Cardiac septum (tissue), 1 donor: Measurements from ENCODE around the gene C8G. TPM values are rescaled to one million over a fixed set of nuclear protein-coding genes. Genes with fewer than 3 reads are reported as not detected.
A peak's percentile ranks its signal among the peaks of the same experiment; 100 is the strongest.

Source experiments
- DNase-seq: peaks from one replicate; pipeline ENCODE4 v3.0.0-alpha.2; 2020; ENCODE audit warnings: low spot score
- intact Hi-C: fragments of 100-400 bp; cut with DNase I; formaldehyde crosslinking; loops from one replicate; pipeline ENCODE4 v1.14.0; 2022
- total RNA-seq: library from RNA; stranded (reverse); fragmentation: NEBNext Ultra II Directional; extraction: Animal tissue kit (Norgen Biotek cat#: 25700); gene quantifications from one replicate; pipeline ENCODE4 v1.2.1, GENCODE V29; 2021
- donor health status: DM: no; HTN: no; CAD: no.

The C8G gene
- total RNA-seq, 1 donor from 2014 or later = 3.4 TPM

DNA sequence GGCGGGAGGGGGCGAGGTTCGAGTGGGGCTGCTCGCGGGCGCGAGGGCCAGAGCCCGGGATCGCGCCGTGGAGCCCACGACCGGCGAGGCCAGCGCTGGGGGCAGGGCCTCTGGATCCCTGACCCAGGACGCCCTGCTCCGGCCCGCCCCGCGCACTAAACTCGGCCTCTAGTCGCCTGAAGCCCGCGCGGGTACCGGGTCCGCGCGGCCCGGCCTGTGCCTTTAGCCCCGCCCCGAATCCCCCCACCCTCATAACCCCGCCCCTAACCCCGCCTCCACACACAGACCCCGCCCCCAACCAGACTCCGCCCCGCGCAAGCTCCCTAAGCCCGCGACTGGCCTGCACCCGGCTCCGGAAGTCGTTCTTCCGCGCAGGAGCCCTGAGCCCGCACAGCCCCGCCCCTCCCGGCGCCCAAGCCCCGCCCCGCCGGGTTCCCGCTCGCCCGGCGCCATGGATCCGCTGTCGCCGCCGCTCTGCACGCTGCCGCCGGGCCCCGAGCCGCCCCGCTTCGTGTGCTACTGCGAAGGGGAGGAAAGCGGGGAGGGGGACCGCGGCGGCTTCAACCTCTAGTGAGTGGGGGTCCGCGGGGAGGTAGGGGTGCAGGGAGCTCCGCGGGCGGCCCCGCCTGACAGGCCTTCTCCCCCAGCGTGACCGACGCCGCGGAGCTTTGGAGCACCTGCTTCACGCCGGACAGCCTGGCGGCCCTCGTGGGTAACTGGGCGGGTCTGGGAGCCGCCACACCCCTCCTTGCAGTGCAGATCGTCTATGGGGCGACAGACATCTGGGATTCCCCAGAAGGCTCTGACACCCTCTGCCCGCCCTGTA is 47.2 kb downstream of the C8G start, which contains the start of gene PAXX:
Gene PAXX (plus strand): TSS at position 430 of the 826 bp plus-strand sequence. CDS start 22 bp downstream, at position 452.
- intact Hi-C loops = loop anchor here (2.0 kb wide), 1 partner anchor 15 kb away; the partner anchor contains the start of gene PTGDS
- peak; percentile 98 for DNase-seq

DNA sequence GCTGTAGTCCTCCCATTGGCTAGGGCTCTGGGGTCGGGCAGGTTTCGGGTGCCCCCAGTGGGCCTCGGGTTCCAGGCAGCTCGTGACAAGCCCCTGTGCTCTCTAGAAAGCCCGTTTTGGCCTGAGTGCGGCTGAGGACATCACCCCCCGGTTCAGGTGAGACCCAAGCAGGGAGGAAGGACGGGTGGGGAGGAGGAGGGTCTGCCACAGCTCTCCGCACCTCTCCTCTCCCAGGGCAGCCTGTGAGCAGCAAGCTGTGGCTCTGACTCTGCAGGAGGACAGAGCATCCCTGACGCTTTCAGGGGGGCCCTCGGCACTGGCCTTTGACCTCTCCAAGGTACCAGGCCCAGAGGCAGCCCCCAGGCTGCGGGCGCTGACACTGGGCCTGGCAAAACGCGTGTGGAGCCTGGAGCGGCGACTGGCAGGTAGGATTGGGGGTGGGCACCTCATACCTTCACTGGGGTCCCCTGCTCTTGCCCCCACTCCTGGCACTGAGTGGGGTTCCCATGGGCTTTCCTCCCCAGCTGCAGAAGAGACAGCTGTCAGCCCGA is 47.9 kb downstream of the C8G start:
- intact Hi-C loops = loop anchor here (2.0 kb wide), 1 partner anchor 16 kb away; the partner anchor contains the start of gene PTGDS
- DNase-seq = no peak

DNA sequence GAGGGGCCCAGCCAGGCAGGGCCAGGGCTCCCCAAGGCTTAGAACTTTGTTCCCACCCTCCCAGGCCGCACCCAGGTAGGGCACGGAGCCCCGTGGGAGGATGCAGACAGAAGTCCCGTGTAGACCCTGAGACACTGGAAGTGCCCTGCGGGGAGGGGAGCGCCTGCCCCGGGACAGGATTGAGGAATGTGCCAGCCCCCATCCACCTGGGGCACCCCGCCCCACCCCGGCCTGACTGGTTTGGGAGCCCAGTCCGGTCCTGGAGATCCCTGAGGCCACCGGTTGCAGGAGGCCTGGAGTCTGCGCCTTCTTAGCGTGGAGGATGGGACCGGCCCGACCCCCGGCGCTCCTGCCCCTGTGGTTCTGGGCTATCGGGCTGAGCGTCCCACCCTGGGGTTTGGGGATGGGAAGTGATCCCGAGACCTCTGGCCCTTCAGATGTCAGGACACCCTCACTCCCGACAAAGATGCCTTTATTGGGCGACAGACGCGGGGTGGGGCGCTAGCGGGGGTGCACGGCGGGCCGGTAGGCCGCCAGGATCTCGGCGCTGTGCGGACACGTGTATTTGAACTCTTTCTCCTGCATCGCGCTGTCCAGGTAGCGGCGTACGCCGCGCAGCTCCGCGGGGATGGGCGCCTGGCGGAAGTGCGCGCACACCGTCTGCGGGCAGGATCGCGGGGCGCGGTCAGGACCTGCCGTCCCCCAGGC is 49.3 kb downstream of the C8G start:
- intact Hi-C loops = no loop called here
- DNase-seq = no peak

DNA sequence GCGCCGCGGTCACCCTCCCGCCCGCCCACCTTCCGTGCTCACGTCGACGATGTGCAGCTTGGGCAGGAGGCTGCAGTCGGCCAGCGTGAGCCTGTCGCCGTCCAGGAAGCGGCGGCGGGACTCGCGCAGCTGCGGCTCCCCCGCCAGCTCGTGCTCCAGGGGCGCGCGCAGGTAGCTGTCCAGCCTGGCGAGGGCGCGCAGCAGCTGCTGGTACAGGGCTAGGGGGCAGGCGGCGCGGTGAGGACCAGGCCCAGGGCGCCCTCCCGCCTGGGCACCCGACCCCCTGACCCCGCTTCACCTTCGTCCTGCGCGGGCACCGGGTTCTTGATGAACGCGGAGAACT is 49.8 kb downstream of the C8G start:
- intact Hi-C loops = no loop called here
- DNase-seq = no peak

DNA sequence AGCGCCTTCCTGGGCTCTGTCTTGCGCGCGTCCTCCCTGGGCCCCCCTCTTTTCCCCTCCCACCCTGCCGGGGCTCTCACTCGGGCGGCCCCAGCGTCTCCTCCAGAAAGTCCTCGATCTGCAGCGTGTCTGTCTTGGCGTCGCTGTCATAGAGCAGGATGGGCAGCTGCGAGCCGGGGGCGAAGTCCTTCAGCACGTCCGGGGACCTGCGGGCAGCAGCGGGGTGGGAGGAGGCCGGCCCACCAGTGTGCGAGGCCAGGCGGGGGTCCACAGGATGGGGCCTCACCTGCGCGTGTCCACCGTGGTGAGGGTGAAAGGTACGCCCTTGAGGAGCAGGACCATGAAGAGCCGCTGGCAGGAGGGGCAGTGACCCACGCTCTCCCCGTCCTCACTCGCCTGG is 50.3 kb downstream of the C8G start:
- DNase-seq = no peak
- intact Hi-C loops = no loop called here

DNA sequence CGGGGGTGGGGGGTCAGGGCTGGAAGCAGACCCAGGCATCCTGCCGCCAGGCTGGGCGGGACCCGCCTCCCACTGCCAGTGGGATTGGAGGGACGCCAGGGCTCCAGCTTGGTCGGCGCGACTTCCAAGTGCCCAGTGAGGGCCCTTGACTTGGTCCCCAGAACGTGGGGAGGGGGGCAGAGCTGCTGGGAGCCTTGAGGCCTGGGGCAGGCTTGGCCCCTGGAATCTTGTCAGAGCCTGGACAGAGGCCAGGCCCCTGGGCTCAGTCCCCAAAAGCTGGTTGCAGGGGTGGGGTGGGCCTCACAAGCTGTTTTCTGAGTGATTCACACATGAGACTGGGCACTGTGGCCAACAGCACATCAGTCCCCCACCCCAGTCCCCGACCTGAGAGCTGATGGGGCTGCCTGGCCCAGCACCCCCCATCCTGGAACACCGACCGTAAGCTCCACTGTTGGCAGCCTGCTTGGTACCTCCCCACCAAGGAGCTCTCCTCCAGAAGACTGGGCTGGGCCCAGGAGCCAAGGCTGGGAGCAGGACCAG is 50.8 kb downstream of the C8G start:
- DNase-seq = no peak
- intact Hi-C loops = no loop called here

Other genes with a start within 250 kb of the C8G start
- 28.3 TPM for gene DIPK1B, start 232.7 kb upstream of the C8G start, total RNA-seq
- gene LCN10, start 202.3 kb upstream of the C8G start, total RNA-seq = 3.3 TPM
- gene LCN6, start 196.7 kb upstream of the C8G start, total RNA-seq = 4.5 TPM
- not detected for gene LCN8, start 187.0 kb upstream of the C8G start, total RNA-seq
- not detected for gene LCN15, start 180.7 kb upstream of the C8G start, total RNA-seq
- gene TMEM141, start 153.9 kb upstream of the C8G start, total RNA-seq = 62.5 TPM
- 1.6 TPM for gene CCDC183, start 148.9 kb upstream of the C8G start, total RNA-seq
- 66.4 TPM for gene RABL6, start 137.3 kb upstream of the C8G start, total RNA-seq
- gene AJM1, start 102.8 kb upstream of the C8G start, total RNA-seq = 8.6 TPM
- 296 TPM for gene PHPT1, start 95.8 kb upstream of the C8G start, total RNA-seq
- gene MAMDC4, start 92.9 kb upstream of the C8G start, total RNA-seq = 11.0 TPM
- gene EDF1, start 78.9 kb upstream of the C8G start, total RNA-seq = 293 TPM
- 10.2 TPM for gene TRAF2, start 58.7 kb upstream of the C8G start, total RNA-seq
- 162 TPM for gene FBXW5, start 505 bp upstream of the C8G start, total RNA-seq
- gene LCN12, start 7.0 kb downstream of the C8G start, total RNA-seq = 20.7 TPM
- 1,323 TPM for gene PTGDS, start 32.3 kb downstream of the C8G start, total RNA-seq
- 5.9 TPM for gene LCNL1, start 37.8 kb downstream of the C8G start, total RNA-seq
- 26.0 TPM for gene PAXX, start 47.2 kb downstream of the C8G start, total RNA-seq
- gene CLIC3, start 51.3 kb downstream of the C8G start, total RNA-seq = 12.9 TPM
- 41.5 TPM for gene ABCA2, start 83.0 kb downstream of the C8G start, total RNA-seq
- gene FUT7, start 86.8 kb downstream of the C8G start, total RNA-seq = 0.22 TPM
- gene NPDC1, start 100.9 kb downstream of the C8G start, total RNA-seq = 96.4 TPM
- 0.92 TPM for gene ENTPD2, start 108.8 kb downstream of the C8G start, total RNA-seq
- 0.11 TPM for gene SAPCD2, start 125.3 kb downstream of the C8G start, total RNA-seq
- gene UAP1L1, start 132.3 kb downstream of the C8G start, total RNA-seq = 6.5 TPM
- 27.2 TPM for gene MAN1B1, start 141.7 kb downstream of the C8G start, total RNA-seq
- 150 TPM for gene DPP7, start 169.5 kb downstream of the C8G start, total RNA-seq
- gene GRIN1, start 193.9 kb downstream of the C8G start, total RNA-seq = not detected
- gene LRRC26, start 224.8 kb downstream of the C8G start, total RNA-seq = not detected
- not detected for gene TMEM210, start 226.8 kb downstream of the C8G start, total RNA-seq
- gene ANAPC2, start 243.3 kb downstream of the C8G start, total RNA-seq = 32.5 TPM
- 59.5 TPM for gene SSNA1, start 243.4 kb downstream of the C8G start, total RNA-seq